ENCODE data around the gene CASKIN1.

DNA sequence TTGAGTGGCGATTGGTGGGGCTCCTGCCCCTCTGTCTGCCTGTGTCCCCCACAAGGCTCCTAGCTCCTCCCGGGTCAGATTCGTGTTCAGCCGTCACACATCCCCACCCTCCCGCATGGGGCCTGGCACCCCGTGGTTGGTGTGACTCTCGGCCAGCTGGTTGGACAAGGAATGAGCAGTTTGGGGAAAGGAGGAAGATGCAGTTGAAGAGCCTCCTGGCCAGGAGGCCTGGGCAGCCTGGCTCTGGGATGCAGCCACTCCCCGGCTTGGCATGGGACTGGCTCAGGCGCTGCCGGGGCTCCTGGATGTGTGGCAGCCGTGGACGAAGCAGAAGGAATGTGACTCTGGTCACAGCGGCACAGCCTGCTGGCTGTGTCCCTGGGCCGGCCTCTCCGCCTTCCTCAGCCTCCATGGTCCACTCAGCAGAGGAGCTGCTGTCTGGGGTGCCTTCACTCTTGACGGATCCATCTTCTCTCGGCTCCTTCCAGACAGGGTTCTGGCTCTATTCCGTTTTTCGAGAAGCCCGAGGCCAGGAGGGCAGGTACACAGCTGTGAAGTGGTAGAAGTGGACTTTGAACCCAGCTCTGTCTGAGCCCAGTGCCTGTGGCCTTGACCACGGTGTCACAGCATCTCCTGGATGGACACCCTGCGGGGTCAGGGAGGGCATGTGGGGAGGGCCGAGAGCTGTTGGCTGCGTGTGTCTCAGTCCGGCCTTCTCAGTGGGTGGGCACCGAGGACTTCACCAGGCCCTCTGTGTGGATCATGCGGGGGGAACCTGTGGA lies 38.7 kb downstream of the CASKIN1 start:
- TF ChIP-seq, protein P1, sequence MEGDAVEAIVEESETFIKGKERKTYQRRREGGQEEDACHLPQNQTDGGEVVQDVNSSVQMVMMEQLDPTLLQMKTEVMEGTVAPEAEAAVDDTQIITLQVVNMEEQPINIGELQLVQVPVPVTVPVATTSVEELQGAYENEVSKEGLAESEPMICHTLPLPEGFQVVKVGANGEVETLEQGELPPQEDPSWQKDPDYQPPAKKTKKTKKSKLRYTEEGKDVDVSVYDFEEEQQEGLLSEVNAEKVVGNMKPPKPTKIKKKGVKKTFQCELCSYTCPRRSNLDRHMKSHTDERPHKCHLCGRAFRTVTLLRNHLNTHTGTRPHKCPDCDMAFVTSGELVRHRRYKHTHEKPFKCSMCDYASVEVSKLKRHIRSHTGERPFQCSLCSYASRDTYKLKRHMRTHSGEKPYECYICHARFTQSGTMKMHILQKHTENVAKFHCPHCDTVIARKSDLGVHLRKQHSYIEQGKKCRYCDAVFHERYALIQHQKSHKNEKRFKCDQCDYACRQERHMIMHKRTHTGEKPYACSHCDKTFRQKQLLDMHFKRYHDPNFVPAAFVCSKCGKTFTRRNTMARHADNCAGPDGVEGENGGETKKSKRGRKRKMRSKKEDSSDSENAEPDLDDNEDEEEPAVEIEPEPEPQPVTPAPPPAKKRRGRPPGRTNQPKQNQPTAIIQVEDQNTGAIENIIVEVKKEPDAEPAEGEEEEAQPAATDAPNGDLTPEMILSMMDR (IDR thresholded peaks at IDR 0.05; ENCODE audit: low read depth, low read length, missing input control) = no peak
- TF ChIP-seq, protein P2, sequence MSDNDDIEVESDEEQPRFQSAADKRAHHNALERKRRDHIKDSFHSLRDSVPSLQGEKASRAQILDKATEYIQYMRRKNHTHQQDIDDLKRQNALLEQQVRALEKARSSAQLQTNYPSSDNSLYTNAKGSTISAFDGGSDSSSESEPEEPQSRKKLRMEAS (IDR thresholded peaks at IDR 0.05) = peak; percentile 90
- TF ChIP-seq YY1 (IDR thresholded peaks at IDR 0.05) (peak; percentile 82), RAD21 (IDR thresholded peaks at IDR 0.05) (no peak), HNF4A (conservative IDR thresholded peaks at IDR 0.05) (peak; percentile 99)
- TF ChIP-seq, protein P3, sequence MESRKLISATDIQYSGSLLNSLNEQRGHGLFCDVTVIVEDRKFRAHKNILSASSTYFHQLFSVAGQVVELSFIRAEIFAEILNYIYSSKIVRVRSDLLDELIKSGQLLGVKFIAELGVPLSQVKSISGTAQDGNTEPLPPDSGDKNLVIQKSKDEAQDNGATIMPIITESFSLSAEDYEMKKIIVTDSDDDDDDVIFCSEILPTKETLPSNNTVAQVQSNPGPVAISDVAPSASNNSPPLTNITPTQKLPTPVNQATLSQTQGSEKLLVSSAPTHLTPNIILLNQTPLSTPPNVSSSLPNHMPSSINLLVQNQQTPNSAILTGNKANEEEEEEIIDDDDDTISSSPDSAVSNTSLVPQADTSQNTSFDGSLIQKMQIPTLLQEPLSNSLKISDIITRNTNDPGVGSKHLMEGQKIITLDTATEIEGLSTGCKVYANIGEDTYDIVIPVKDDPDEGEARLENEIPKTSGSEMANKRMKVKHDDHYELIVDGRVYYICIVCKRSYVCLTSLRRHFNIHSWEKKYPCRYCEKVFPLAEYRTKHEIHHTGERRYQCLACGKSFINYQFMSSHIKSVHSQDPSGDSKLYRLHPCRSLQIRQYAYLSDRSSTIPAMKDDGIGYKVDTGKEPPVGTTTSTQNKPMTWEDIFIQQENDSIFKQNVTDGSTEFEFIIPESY (IDR thresholded peaks at IDR 0.05) = no peak
- TF ChIP-seq, protein P4, sequence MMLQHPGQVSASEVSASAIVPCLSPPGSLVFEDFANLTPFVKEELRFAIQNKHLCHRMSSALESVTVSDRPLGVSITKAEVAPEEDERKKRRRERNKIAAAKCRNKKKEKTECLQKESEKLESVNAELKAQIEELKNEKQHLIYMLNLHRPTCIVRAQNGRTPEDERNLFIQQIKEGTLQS (IDR thresholded peaks at IDR 0.05) = no peak
